ENCODE measurements around the gene HYCC1. TPM values are rescaled to one million over a fixed set of nuclear protein-coding genes. Genes with fewer than 3 reads are reported as not detected.

HYCC1 gene
- total RNA-seq, 1 experiment from 2014 or later: 125 TPM

DNA sequence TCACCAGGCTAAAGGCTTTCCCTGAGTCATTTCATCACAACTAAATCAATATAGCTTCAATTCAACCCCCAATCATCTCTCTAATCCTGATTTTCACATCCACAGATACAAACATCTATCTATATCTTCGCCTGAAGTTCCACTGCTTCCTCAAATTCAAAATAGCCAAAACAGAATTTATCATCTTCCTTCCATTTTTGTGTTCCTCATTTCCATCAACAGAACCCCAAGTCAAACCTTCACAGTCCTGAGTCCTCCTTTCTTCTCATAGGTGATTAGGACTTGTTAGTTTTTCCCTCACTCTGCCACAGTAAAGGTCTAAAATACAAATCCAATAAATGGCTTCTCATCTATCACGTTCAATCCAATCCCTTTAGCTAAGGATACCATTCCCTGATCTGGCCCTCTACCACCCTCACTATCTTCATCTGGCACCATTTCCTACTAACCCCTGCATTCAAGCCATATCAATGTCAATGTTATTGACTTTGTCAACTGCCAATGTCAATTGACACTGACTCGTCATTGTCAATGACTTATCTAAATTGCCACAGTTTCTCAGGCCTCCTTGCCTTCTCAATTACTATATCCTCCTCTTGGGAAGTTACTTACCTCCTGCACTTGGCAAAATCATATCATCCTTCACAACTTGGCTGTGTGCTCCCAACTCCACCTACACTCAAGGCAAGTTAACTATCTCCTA lies 2.6 kb downstream of the HYCC1 start:
- TF ChIP-seq, protein P1, sequence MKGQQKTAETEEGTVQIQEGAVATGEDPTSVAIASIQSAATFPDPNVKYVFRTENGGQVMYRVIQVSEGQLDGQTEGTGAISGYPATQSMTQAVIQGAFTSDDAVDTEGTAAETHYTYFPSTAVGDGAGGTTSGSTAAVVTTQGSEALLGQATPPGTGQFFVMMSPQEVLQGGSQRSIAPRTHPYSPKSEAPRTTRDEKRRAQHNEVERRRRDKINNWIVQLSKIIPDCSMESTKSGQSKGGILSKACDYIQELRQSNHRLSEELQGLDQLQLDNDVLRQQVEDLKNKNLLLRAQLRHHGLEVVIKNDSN (CRISPR knock-in tag; IDR thresholded peaks at IDR 0.05): no peak
- TF ChIP-seq, protein P2, sequence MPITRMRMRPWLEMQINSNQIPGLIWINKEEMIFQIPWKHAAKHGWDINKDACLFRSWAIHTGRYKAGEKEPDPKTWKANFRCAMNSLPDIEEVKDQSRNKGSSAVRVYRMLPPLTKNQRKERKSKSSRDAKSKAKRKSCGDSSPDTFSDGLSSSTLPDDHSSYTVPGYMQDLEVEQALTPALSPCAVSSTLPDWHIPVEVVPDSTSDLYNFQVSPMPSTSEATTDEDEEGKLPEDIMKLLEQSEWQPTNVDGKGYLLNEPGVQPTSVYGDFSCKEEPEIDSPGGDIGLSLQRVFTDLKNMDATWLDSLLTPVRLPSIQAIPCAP (CRISPR knock-in tag; IDR thresholded peaks at IDR 0.05): no peak
- TF ChIP-seq GTF2I (CRISPR knock-in tag; conservative IDR thresholded peaks at IDR 0.05) (no peak), KAT7 (CRISPR knock-in tag; IDR thresholded peaks at IDR 0.05; ENCODE audit: borderline replicate concordance) (no peak), ZNF219 (CRISPR knock-in tag; IDR thresholded peaks at IDR 0.05; ENCODE audit: borderline replicate concordance) (no peak), ZNF416 (CRISPR knock-in tag; IDR thresholded peaks at IDR 0.05) (no peak), GRHL2 (CRISPR knock-in tag; IDR thresholded peaks at IDR 0.05; ENCODE audit: insufficient replicate concordance, severe bottlenecking) (no peak), ZNF138 (CRISPR knock-in tag; conservative IDR thresholded peaks at IDR 0.05) (no peak), NR2C2 (CRISPR knock-in tag; IDR thresholded peaks at IDR 0.05) (no peak), FOXK1 (CRISPR knock-in tag; IDR thresholded peaks at IDR 0.05) (no peak), TCF7 (CRISPR knock-in tag; IDR thresholded peaks at IDR 0.05; ENCODE audit: low read depth) (no peak), NR1H2 (CRISPR knock-in tag; IDR thresholded peaks at IDR 0.05) (no peak), TEAD1 (CRISPR knock-in tag; IDR thresholded peaks at IDR 0.05) (no peak), NFATC4 (CRISPR knock-in tag; IDR thresholded peaks at IDR 0.05) (no peak), MXD4 (CRISPR knock-in tag; IDR thresholded peaks at IDR 0.05; ENCODE audit: borderline replicate concordance) (no peak)
- TF ChIP-seq, protein P3, sequence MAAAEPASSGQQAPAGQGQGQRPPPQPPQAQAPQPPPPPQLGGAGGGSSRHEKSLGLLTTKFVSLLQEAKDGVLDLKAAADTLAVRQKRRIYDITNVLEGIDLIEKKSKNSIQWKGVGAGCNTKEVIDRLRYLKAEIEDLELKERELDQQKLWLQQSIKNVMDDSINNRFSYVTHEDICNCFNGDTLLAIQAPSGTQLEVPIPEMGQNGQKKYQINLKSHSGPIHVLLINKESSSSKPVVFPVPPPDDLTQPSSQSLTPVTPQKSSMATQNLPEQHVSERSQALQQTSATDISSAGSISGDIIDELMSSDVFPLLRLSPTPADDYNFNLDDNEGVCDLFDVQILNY (CRISPR knock-in tag; IDR thresholded peaks at IDR 0.05): no peak
- TF ChIP-seq, protein P4, sequence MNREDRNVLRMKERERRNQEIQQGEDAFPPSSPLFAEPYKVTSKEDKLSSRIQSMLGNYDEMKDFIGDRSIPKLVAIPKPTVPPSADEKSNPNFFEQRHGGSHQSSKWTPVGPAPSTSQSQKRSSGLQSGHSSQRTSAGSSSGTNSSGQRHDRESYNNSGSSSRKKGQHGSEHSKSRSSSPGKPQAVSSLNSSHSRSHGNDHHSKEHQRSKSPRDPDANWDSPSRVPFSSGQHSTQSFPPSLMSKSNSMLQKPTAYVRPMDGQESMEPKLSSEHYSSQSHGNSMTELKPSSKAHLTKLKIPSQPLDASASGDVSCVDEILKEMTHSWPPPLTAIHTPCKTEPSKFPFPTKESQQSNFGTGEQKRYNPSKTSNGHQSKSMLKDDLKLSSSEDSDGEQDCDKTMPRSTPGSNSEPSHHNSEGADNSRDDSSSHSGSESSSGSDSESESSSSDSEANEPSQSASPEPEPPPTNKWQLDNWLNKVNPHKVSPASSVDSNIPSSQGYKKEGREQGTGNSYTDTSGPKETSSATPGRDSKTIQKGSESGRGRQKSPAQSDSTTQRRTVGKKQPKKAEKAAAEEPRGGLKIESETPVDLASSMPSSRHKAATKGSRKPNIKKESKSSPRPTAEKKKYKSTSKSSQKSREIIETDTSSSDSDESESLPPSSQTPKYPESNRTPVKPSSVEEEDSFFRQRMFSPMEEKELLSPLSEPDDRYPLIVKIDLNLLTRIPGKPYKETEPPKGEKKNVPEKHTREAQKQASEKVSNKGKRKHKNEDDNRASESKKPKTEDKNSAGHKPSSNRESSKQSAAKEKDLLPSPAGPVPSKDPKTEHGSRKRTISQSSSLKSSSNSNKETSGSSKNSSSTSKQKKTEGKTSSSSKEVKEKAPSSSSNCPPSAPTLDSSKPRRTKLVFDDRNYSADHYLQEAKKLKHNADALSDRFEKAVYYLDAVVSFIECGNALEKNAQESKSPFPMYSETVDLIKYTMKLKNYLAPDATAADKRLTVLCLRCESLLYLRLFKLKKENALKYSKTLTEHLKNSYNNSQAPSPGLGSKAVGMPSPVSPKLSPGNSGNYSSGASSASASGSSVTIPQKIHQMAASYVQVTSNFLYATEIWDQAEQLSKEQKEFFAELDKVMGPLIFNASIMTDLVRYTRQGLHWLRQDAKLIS (CRISPR knock-in tag; IDR thresholded peaks at IDR 0.05; ENCODE audit: borderline replicate concordance): no peak
- TF ChIP-seq, protein P5, sequence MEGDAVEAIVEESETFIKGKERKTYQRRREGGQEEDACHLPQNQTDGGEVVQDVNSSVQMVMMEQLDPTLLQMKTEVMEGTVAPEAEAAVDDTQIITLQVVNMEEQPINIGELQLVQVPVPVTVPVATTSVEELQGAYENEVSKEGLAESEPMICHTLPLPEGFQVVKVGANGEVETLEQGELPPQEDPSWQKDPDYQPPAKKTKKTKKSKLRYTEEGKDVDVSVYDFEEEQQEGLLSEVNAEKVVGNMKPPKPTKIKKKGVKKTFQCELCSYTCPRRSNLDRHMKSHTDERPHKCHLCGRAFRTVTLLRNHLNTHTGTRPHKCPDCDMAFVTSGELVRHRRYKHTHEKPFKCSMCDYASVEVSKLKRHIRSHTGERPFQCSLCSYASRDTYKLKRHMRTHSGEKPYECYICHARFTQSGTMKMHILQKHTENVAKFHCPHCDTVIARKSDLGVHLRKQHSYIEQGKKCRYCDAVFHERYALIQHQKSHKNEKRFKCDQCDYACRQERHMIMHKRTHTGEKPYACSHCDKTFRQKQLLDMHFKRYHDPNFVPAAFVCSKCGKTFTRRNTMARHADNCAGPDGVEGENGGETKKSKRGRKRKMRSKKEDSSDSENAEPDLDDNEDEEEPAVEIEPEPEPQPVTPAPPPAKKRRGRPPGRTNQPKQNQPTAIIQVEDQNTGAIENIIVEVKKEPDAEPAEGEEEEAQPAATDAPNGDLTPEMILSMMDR (IDR thresholded peaks at IDR 0.05): no peak
- peaks cover 17% of the 10 kb centered on the region for H3K4me1 Mint-ChIP-seq
- ATAC-seq: no peak

More for the DNA sequence above, 2.6 kb downstream of the HYCC1 start:
- no peak for DNase-seq (ENCODE audit: low spot score)
- H3K36me3 Mint-ChIP-seq: no peaks in the 10 kb centered on the region
- H3K27me3 Mint-ChIP-seq (ENCODE audit: low read depth): no peaks in the 10 kb centered on the region
- no peaks in the 10 kb centered on the region for H3K9me3 Mint-ChIP-seq
- ChIA-PET POLR2A (no interaction called here), CTCF (interaction anchor here (1.0 to 1.6 kb wide), 3 partner anchors 9 to 229 kb away, joined by 3 read pairs; no protein-coding TSS in a partner anchor)
- no peak overlapping the region for H3K27ac Mint-ChIP-seq
- no peak overlapping the region for H3K4me3 Mint-ChIP-seq

Data from WTC11 (cell line).